Measurements from ENCODE around the gene CUL1. TPM values are rescaled to one million over a fixed set of nuclear protein-coding genes. Genes with fewer than 3 reads are reported as not detected.

CUL1 gene
- total and polyA plus RNA-seq, 3 experiments from 2014 or later = 58.3 to 93.4 (median 92.2) TPM

DNA sequence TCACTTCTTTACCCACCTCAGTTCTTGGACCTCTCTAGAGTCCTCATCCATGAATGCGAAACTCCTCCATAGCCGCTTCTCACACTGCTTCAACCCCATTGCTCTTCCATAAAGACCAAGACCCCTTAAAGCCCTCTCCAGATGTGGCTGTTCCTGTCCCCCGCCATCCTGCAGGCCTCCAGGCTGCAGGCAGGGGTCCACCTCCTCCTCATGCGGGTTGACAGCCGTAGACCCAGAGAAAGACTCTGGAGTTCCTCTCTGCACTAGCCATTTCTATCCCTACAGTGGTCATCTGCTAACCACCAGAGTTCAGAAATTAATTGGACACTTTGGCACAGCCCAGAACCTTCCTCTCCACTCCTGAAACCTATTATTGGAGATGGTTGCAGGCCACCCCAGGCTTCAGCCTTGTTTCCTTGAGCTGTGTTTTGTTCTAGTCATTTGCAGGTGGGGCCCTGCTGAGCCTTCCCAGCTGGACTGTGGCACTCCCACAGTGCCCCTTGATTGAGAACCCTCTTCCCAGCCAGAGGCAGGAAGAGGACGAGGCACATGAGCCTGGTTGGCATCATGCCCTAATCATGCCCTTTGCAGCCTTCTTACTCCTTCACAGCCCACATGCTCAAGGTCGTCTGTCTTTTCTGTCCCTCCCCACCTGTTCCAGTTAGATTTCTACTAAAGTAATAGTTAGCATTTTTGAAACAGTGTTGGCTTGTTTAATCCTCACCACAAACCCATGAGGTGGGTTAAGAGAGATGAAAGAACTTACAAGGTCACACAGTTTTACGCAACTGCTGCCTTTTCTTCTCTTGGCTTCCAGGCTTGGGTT, 23.9 kb downstream of the CUL1 start:
- ChIA-PET POLR2A (no interaction called here), CTCF (no interaction called here)
- peak overlapping the region; percentile 8 to 72 (median 25) for H3K4me3 Mint-ChIP-seq
- DNase-seq = peak in 1 of 5 donors; percentile 56
- H3K4me1 ChIP-seq (ENCODE audit: insufficient read depth, low read length) = peaks cover 88% of the 10 kb centered on the region
- peaks cover 0 to 3% (median 3%) of the 10 kb centered on the region in 3 donors for H3K36me3 Mint-ChIP-seq
- no peaks in the 10 kb centered on the region for H3K36me3 ChIP-seq (ENCODE audit: insufficient read depth, low read length)
- H3K27ac ChIP-seq (ENCODE audit: low read depth, low read length) = no peak overlapping the region
- no peaks in the 10 kb centered on the region for H3K9me3 ChIP-seq (ENCODE audit: low read length)
- no peak overlapping the region for H3K4me3 ChIP-seq (ENCODE audit: low read length)
- H3K4me1 Mint-ChIP-seq = peaks cover 86 to 95% (median 94%) of the 10 kb centered on the region in 3 donors
- H3K27ac Mint-ChIP-seq = peak overlapping the region in 7 of 8 donors; percentile 10 to 74 (median 59)
- H3K27me3 ChIP-seq (ENCODE audit: insufficient read depth, low read length, poor library complexity, severe bottlenecking) = no peaks in the 10 kb centered on the region
- H3K27me3 Mint-ChIP-seq = no peaks in the 10 kb centered on the region
- H3K9me3 Mint-ChIP-seq = no peaks in the 10 kb centered on the region

DNA sequence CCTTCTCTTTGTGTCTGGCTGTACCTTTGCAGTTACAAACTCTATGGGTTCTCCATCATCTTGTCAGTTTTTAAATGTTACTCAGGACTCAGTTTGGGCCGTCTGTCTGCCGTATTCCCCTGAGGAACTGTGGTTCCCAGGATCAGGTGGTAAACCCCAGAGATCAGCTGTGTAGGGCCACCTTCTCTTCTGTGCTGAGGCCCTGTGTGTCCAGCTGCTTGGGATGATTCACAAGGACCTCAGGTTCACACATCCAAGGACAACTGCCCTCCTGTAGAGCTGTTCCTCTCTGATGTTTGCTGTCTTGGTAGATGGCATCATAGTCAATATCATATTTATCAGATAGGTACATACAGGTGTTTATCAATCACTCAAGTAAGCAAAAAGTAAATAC, 24.5 kb downstream of the CUL1 start:
- POLR2A ChIA-PET = no interaction called here
- Mint-ChIP-seq H3K4me3 (peak overlapping the region in 4 of 7 donors; percentile 25 to 57 (median 44)), H3K27me3 (no peaks in the 10 kb centered on the region)

DNA sequence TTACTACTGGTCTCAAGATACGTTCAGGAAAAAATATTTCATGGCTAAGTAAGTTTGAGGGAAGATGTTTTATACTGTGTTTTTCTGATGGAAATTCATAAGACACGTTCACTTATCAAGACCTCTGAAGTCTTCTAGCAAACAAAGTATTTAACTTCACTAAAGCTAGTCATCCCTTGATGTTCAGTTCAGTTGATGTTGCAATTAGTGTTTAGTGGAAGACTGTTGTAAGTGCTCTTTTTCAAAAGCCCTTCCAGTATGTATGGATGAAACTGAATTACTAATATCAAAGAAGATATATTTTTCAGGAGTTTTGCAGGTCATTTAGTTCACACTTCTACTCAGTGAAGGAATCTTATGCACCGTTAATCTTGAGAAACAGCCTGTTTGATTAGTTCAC, 25.1 kb downstream of the CUL1 start:
- Histone ChIP-seq H3K4me1 (ENCODE audit: insufficient read depth, low read length) (peaks cover 84% of the 10 kb centered on the region), H3K36me3 (ENCODE audit: insufficient read depth, low read length) (no peaks in the 10 kb centered on the region), H3K4me3 (ENCODE audit: low read length) (no peak overlapping the region), H3K27ac (ENCODE audit: low read depth, low read length) (no peak overlapping the region), H3K27me3 (ENCODE audit: insufficient read depth, low read length, poor library complexity, severe bottlenecking) (no peaks in the 10 kb centered on the region), H3K9me3 (ENCODE audit: low read length) (no peaks in the 10 kb centered on the region)
- peak overlapping the region in 1 of 8 donors; percentile 3 for H3K27ac Mint-ChIP-seq
- no peaks in the 10 kb centered on the region for H3K9me3 Mint-ChIP-seq
- ChIA-PET POLR2A (no interaction called here), CTCF (no interaction called here)
- peaks cover 84 to 94% (median 94%) of the 10 kb centered on the region in 3 donors for H3K4me1 Mint-ChIP-seq
- DNase-seq = no peak
- no peaks in the 10 kb centered on the region for H3K27me3 Mint-ChIP-seq
- H3K4me3 Mint-ChIP-seq = no peak overlapping the region
- no peaks in the 10 kb centered on the region for H3K36me3 Mint-ChIP-seq

More for the DNA sequence above, 24.5 kb downstream of the CUL1 start:
- Histone ChIP-seq H3K9me3 (ENCODE audit: low read length) (no peaks in the 10 kb centered on the region), H3K27ac (ENCODE audit: low read depth, low read length) (no peak overlapping the region), H3K4me1 (ENCODE audit: insufficient read depth, low read length) (peaks cover 88% of the 10 kb centered on the region), H3K36me3 (ENCODE audit: insufficient read depth, low read length) (no peaks in the 10 kb centered on the region), H3K27me3 (ENCODE audit: insufficient read depth, low read length, poor library complexity, severe bottlenecking) (no peaks in the 10 kb centered on the region), H3K4me3 (ENCODE audit: low read length) (no peak overlapping the region)
- Mint-ChIP-seq H3K36me3 (no peaks in the 10 kb centered on the region), H3K9me3 (no peaks in the 10 kb centered on the region), H3K27ac (peak overlapping the region in 4 of 8 donors; percentile 6 to 73 (median 40)), H3K4me1 (peaks cover 87 to 95% (median 94%) of the 10 kb centered on the region in 3 donors)
- CTCF ChIA-PET = no interaction called here
- no peak for DNase-seq

DNA sequence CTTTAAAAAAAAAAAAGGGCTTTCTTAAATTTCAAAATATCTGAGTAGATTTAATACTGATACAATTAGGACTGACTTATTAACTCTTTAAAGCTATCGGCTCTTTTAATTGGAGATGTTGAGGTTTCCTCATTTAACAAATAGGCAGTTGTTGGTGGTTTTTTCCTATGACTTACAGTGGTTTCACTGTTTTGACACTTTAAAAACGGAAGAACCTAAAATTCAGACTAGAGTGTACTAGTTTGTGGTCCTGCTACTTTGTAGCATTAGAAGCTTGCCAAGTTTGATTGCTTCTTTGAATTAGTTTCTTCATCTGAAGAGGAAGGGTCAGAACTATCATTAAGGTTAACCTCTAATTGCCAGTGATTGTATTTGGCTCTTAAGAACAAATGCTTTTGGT, 27.7 kb downstream of the CUL1 start:
- H3K27ac Mint-ChIP-seq = no peak overlapping the region
- no peaks in the 10 kb centered on the region for H3K36me3 ChIP-seq (ENCODE audit: insufficient read depth, low read length)
- no peaks in the 10 kb centered on the region for H3K9me3 ChIP-seq (ENCODE audit: low read length)
- no peak for DNase-seq
- H3K27ac ChIP-seq (ENCODE audit: low read depth, low read length) = no peak overlapping the region
- peaks cover 62% of the 10 kb centered on the region for H3K4me1 ChIP-seq (ENCODE audit: insufficient read depth, low read length)
- POLR2A ChIA-PET = no interaction called here
- CTCF ChIA-PET = no interaction called here
- H3K27me3 ChIP-seq (ENCODE audit: insufficient read depth, low read length, poor library complexity, severe bottlenecking) = no peaks in the 10 kb centered on the region
- no peaks in the 10 kb centered on the region for H3K27me3 Mint-ChIP-seq
- peak overlapping the region in 4 of 7 donors; percentile 13 to 46 (median 38) for H3K4me3 Mint-ChIP-seq
- H3K36me3 Mint-ChIP-seq = peaks cover 0 to 19% (median 0%) of the 10 kb centered on the region in 3 donors
- H3K4me3 ChIP-seq (ENCODE audit: low read length) = no peak overlapping the region
- H3K9me3 Mint-ChIP-seq = no peaks in the 10 kb centered on the region
- peaks cover 68 to 84% (median 83%) of the 10 kb centered on the region in 3 donors for H3K4me1 Mint-ChIP-seq

DNA sequence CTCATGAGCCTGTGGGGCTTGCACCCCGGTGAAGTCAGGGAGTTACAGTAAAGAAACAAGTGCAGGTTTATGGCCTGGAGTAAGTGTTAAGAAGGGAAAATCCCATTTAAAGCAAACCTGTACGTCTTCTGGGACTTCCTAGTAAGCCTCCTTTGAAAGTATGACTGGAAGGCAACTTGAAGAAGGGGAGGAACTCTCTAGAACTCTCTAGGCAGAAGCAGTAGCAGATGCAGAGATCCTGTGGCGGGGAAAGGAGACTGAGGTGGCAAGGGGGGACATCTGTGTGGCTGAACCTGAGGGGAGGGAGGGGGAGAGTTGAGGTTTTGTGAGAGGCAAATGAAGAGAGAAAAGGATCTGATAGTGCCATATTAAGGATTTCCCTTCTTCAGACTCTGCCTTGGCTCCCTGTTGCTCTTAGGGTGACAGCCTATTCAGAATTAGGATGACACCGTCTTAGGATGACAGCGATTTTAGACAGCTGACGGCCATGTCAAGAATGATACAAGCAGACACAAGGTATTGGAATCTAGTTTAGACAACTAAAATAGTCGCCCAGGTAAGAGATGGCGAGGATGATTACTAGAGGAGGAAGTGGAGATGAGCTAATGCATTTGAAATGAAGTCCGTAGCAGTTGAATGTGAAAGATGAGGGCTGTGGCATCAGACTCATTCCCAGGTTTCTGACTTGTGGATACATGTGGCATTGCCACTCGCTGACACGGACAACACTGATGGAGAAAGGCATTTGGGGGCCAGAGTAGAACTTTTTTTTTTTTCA, 29.0 kb downstream of the CUL1 start:
- Histone ChIP-seq H3K4me1 (ENCODE audit: insufficient read depth, low read length) (peaks cover 51% of the 10 kb centered on the region), H3K27ac (ENCODE audit: low read depth, low read length) (no peak overlapping the region), H3K36me3 (ENCODE audit: insufficient read depth, low read length) (peaks cover 8% of the 10 kb centered on the region), H3K9me3 (ENCODE audit: low read length) (no peaks in the 10 kb centered on the region), H3K27me3 (ENCODE audit: insufficient read depth, low read length, poor library complexity, severe bottlenecking) (no peaks in the 10 kb centered on the region), H3K4me3 (ENCODE audit: low read length) (no peak overlapping the region)
- CTCF ChIA-PET = no interaction called here
- Mint-ChIP-seq H3K4me3 (peak overlapping the region in 5 of 7 donors; percentile 4 to 67 (median 11)), H3K27ac (peak overlapping the region in 7 of 8 donors; percentile 4 to 75 (median 32)), H3K4me1 (peaks cover 63 to 83% (median 76%) of the 10 kb centered on the region in 3 donors), H3K27me3 (no peaks in the 10 kb centered on the region), H3K36me3 (peaks cover 6 to 32% (median 8%) of the 10 kb centered on the region in 3 donors), H3K9me3 (no peaks in the 10 kb centered on the region)
- POLR2A ChIA-PET = no interaction called here
- DNase-seq = no peak

DNA sequence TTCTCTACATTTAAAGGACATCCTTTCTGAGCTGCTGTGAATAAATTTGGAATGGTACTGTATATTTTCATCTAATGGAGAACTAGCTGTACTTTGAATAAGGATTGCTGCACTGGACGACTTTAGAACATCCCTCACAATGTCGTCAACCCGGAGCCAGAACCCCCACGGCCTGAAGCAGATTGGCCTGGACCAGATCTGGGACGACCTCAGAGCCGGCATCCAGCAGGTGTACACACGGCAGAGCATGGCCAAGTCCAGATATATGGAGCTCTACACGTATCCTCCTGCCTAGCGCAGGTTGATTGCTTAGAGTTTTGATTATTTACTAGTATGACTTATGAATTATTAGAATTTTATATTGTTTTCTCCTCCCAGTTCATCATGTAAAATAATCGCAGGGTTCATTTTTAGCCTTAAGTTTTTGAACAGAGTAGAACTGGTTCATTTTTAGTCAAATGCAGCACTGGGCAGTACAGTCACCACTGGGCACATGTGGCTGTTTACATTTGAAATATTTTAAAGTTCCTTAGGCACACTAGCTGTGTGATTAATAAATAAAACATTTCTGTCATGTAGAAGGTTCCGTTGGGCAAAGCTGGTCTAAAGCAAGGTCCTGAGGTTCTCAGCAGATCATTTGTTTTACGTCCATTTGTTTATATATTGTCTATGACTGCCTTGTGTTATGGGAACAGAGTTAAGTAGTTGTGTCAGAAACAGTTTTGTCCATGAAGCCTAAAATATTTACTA, 31.5 kb downstream of the CUL1 start:
- Histone ChIP-seq H3K27me3 (ENCODE audit: insufficient read depth, low read length, poor library complexity, severe bottlenecking) (no peaks in the 10 kb centered on the region), H3K27ac (ENCODE audit: low read depth, low read length) (no peak overlapping the region), H3K36me3 (ENCODE audit: insufficient read depth, low read length) (peaks cover 16% of the 10 kb centered on the region), H3K4me3 (ENCODE audit: low read length) (no peak overlapping the region), H3K9me3 (ENCODE audit: low read length) (no peaks in the 10 kb centered on the region), H3K4me1 (ENCODE audit: insufficient read depth, low read length) (peaks cover 31% of the 10 kb centered on the region)
- Mint-ChIP-seq H3K4me3 (no peak overlapping the region), H3K36me3 (peaks cover 6 to 53% (median 13%) of the 10 kb centered on the region in 3 donors), H3K9me3 (no peaks in the 10 kb centered on the region), H3K27me3 (no peaks in the 10 kb centered on the region), H3K27ac (no peak overlapping the region), H3K4me1 (peaks cover 53 to 78% (median 72%) of the 10 kb centered on the region in 3 donors)
- DNase-seq = no peak
- ChIA-PET CTCF (no interaction called here), POLR2A (no interaction called here)

DNA sequence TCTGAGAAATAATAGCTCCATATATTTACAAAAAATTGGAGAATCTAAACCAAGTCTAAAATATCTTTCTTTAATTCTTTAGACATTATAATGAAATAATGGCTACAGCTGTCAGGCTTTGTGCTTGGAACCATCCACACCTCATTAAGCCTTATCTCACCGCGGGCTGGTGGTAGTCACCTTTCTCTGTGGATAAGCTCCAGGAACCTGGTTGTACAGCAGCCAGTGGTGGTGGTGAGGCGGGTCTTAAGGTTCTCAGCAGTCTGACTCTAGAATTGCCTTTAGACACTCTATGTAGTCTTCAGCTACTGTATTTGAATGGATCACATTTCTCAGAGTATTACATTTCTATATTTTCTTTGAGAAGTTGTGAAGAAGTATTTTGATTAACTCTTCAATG, 34.2 kb downstream of the CUL1 start:
- H3K4me3 ChIP-seq (ENCODE audit: low read length) = no peak overlapping the region
- Mint-ChIP-seq H3K27ac (no peak overlapping the region), H3K4me3 (no peak overlapping the region), H3K27me3 (no peaks in the 10 kb centered on the region), H3K9me3 (no peaks in the 10 kb centered on the region), H3K4me1 (peaks cover 36 to 63% (median 59%) of the 10 kb centered on the region in 3 donors), H3K36me3 (peaks cover 6 to 74% (median 21%) of the 10 kb centered on the region in 3 donors)
- CTCF ChIA-PET = no interaction called here
- POLR2A ChIA-PET = no interaction called here
- H3K27me3 ChIP-seq (ENCODE audit: insufficient read depth, low read length, poor library complexity, severe bottlenecking) = no peaks in the 10 kb centered on the region
- H3K27ac ChIP-seq (ENCODE audit: low read depth, low read length) = no peak overlapping the region
- DNase-seq = no peak
- H3K4me1 ChIP-seq (ENCODE audit: insufficient read depth, low read length) = peaks cover 6% of the 10 kb centered on the region
- peaks cover 20% of the 10 kb centered on the region for H3K36me3 ChIP-seq (ENCODE audit: insufficient read depth, low read length)
- no peaks in the 10 kb centered on the region for H3K9me3 ChIP-seq (ENCODE audit: low read length)
